GM12872 (cell line): ENCODE results near the gene TRPV3.

ENCODE experiments used
- TF ChIP-seq, protein P1 (sequence below): IDR thresholded peaks from 3 replicates; pipeline ENCODE4 v1.5.1; 2011; ENCODE audit warnings: low read depth, mild to moderate bottlenecking, low read length, moderate library complexity; ENCODE audit not compliant: insufficient read depth

The TRPV3 gene

GRCh38 chr17:3589784-3590183, 32.2 kb upstream of the TRPV3 start:
- TF ChIP-seq, protein P1, sequence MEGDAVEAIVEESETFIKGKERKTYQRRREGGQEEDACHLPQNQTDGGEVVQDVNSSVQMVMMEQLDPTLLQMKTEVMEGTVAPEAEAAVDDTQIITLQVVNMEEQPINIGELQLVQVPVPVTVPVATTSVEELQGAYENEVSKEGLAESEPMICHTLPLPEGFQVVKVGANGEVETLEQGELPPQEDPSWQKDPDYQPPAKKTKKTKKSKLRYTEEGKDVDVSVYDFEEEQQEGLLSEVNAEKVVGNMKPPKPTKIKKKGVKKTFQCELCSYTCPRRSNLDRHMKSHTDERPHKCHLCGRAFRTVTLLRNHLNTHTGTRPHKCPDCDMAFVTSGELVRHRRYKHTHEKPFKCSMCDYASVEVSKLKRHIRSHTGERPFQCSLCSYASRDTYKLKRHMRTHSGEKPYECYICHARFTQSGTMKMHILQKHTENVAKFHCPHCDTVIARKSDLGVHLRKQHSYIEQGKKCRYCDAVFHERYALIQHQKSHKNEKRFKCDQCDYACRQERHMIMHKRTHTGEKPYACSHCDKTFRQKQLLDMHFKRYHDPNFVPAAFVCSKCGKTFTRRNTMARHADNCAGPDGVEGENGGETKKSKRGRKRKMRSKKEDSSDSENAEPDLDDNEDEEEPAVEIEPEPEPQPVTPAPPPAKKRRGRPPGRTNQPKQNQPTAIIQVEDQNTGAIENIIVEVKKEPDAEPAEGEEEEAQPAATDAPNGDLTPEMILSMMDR = no peak

GRCh38 chr17:3585826-3586225, 28.2 kb upstream of the TRPV3 start:
- TF ChIP-seq, protein P1 = no peak

DNA sequence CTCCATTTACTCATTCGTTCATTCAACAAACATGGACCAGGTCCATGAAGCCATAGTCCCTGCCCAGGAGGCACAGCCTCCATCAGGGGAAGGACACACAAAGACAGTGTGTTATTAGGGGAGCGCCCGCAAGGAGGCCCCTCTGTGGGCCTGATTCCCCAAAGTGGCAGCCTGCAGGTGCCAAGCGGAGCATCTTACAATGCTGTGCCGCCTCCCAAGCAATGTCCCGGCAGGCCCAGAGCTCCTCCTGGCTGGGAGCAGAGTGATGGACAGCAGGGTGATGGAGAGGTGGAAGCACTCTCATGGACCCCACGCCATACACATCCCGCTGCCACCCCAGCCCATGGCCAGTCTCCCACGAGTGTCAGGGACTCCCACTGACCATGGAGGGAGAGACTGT, 25.8 kb upstream of the TRPV3 start:
- TF ChIP-seq, protein P1 = no peak

- TF ChIP-seq, protein P1 = no peak
These were observed 25.3 kb upstream of the TRPV3 start for GRCh38 chr17:3582915-3583314.

- TF ChIP-seq, protein P1 = no peak
These were observed 19.4 kb upstream of the TRPV3 start for GRCh38 chr17:3576970-3577369.

DNA sequence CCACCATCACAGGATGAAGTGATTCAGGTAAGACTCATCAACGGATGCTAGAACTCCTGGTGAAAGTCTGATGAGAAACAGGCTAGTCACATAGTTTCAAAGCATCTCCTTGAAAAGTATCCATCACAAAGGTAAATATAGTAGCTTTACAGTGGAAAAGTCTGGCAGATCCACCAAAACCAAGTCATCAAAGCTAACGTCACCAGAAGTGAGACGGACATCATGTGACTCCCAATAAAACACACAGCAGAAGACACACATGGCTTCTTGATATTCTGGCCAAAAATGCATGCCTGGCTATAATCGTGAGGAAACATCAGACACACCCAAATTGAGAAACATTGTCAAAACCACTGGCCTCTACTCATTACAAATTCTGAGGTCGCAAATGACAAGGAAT, 17.9 kb upstream of the TRPV3 start:
- TF ChIP-seq, protein P1 = no peak

DNA sequence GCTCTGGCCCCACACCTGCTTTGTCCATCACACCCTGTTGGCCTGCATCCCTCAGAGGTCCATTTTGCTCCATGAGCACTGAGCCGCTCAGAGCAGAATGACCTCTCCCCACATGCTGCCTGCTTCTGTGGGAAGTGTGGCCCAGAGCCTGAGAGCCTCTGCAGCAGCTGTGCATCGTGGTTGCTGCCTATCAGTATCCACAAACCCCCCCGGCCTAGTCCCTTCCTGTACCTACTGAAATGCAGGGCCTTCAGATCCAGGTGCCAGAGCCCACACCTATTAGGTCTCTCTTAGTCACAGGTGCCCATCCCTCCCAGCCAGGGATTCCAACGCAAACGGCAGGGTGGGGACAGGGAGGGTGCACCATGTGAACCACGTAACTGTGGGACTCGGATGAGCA, 16.6 kb upstream of the TRPV3 start:
- TF ChIP-seq, protein P1 = no peak
